D721Med (cell line): Measurements from ENCODE around the gene ULK4.

ENCODE experiments used
- DNase-seq: peaks from one replicate; pipeline ENCODE4 v3.0.0; 2011; ENCODE audit warnings: low spot score; ENCODE audit not compliant: insufficient read length
- FAIRE-seq: peaks from 2 replicates; lab custom pipeline; 2011; peaks lifted over from hg19 to GRCh38; lab: Jason Lieb, UNC
- CTCF ChIP-seq: IDR thresholded peaks from 2 replicates; pipeline ENCODE4 v1.5.1; 2012; ENCODE audit warnings: mild to moderate bottlenecking, control low read depth; ENCODE audit not compliant: insufficient read depth; ENCODE audit errors: missing control alignments

The ULK4 gene

DNA sequence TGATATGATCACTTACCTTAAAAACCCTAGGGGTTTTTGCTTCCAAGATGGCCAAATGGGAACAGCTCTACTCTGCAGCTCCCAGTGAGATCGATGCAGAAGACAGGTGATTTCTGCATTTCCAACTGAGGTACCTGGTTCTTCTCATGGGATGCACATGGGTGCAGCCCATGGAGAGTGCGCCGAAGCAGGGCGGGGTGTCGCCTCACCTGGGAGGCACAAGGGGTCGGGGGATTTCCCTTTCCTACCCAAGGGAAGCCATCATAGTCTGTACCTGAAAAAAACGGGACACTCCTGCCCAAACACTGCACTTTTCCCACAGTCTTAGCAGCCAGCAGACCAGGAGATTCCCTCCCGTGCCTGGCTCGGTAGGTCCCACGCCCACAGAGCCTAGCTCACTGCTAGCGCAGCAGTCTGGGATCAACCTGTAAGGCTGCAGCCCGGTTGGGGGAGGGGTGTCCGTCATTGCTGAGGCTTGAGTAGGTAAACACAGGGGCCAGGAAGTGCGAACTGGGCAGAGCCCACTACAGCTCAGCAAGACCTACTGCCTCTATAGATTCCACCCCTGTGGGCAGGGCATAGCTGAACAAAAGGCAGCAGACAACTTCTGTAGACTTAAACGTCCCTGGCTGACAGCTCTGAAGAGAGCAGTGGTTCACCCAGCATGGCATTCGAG, 684.0 kb downstream of the ULK4 start:
- TF ChIP-seq CTCF, result no peak
- FAIRE-seq (no peak), DNase-seq (no peak)

DNA sequence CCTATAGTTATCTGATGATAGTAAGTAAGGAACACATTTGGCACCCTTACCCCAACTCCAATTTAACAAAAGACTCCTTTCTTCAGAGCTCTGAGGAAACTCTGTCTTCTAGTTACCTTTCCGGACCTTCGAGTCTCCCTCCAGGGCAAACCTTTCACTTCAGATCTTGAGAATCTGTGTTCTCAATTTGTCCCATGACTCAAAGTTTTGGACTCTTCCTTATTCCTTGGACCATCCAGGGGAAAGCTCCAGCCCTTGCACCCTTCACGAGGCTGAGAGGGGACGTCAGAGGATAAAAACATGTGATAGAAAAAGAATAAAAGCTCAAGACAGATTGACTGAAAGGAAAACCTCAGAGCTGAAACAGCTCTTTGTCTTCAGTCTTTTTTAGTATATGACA, 685.7 kb downstream of the ULK4 start:
- FAIRE-seq (no peak), DNase-seq (no peak)
- no peak for TF ChIP-seq CTCF

GRCh38 chr3:41274944-41275668, 686.8 kb downstream of the ULK4 start:
- no peak for FAIRE-seq
- TF ChIP-seq CTCF, result no peak

GRCh38 chr3:41272667-41273066, 689.2 kb downstream of the ULK4 start:
- TF ChIP-seq CTCF, result no peak
- FAIRE-seq (no peak), DNase-seq (no peak)

More at GRCh38 chr3:41274944-41275668, 686.8 kb downstream of the ULK4 start:
- DNase-seq, result no peak

GRCh38 chr3:41267975-41268640, 693.8 kb downstream of the ULK4 start:
- FAIRE-seq, result no peak
- TF ChIP-seq CTCF, result no peak
- DNase-seq, result no peak

GRCh38 chr3:41265823-41266273, 696.1 kb downstream of the ULK4 start:
- no peak for TF ChIP-seq CTCF
- no peak for FAIRE-seq
- DNase-seq, result no peak
